B cell (primary cell): Measurements from ENCODE around the gene MTERF1. TPM values are rescaled to one million over a fixed set of nuclear protein-coding genes. Genes with fewer than 3 reads are reported as not detected.

Source experiments
- ATAC-seq: fragments of 200-7000 bp; cut with Tn5 transposase; one replicate; pipeline ENCODE4 v1.10.0; 2021; ENCODE audit warnings: low read depth, mild to moderate bottlenecking, moderate number of reproducible peaks, moderate library complexity
- CTCF ChIA-PET: fragments of 350-600 bp; sonication (Branson Sonifier 250); formaldehyde crosslinking; loops from one replicate; lab custom pipeline; 2021; ENCODE audit warnings: antibody characterized with exemption, inconsistent platforms; lab: Charles Lee
- POLR2A ChIA-PET: fragments of 350-600 bp; sonication (Branson Sonifier 250); formaldehyde crosslinking; loops from one replicate; lab custom pipeline; 2021; ENCODE audit warnings: antibody characterized with exemption; lab: Charles Lee
- DNase-seq: peaks from one replicate; pipeline ENCODE4 v3.0.0; 2013
- H2AFZ ChIP-seq: 2 replicates; pipeline ENCODE4 v1.6.1; 2012; ENCODE audit warnings: mild to moderate bottlenecking, low read depth, low read length; ENCODE audit not compliant: insufficient read depth, poor library complexity, severe bottlenecking
- H3K27ac ChIP-seq, 2 donors: 1 replicate in 1 of 2; 2 replicates in 1 of 2; pipeline ENCODE4 v1.5.1; 2012 to 2013; ENCODE audit warnings: low read length in 2 of 2, mild to moderate bottlenecking in 2 of 2, moderate library complexity in 1 of 2
- H3K27me3 ChIP-seq, 4 experiments: fragments of 200-600 bp in 1 of 4; sonication (generic) in 1 of 4; replicated peaks in 1 of 4; 1 replicate in 2 of 4; 2 replicates in 2 of 4; pipeline versions ENCODE4 v1.6.1 to v1.7.0; 2013 to 2016; ENCODE audit warnings: low read length in 3 of 4, mild to moderate bottlenecking in 2 of 4, mixed read lengths in 1 of 4, moderate library complexity in 1 of 4; ENCODE audit not compliant: insufficient read depth in 4 of 4, control insufficient read depth in 3 of 4; ENCODE audit errors: control extremely low read depth in 1 of 4
- H3K36me3 ChIP-seq, 2 experiments: replicated peaks in 1 of 2; 1 replicate in 1 of 2; 2 replicates in 1 of 2; pipeline versions ENCODE4 v1.6.1 to v1.7.1; 2013; ENCODE audit warnings: low read length in 1 of 2; ENCODE audit not compliant: insufficient read depth in 2 of 2, control insufficient read depth in 1 of 2; ENCODE audit errors: control extremely low read depth in 1 of 2, extremely low read depth in 1 of 2
- H3K4me1 ChIP-seq, 2 donors: fragments of 200-600 bp in 1 of 2; sonication (generic) in 1 of 2; 1 replicate in 1 of 2; 2 replicates in 1 of 2; pipeline versions ENCODE4 v1.5.1 to v1.6.1; 2013 to 2017; ENCODE audit warnings: low read length in 2 of 2; ENCODE audit not compliant: control insufficient read depth in 2 of 2, insufficient read depth in 2 of 2
- H3K4me2 ChIP-seq: replicated peaks from 2 replicates; pipeline ENCODE3; 2012; ENCODE audit warnings: mild to moderate bottlenecking, low read depth, low read length; ENCODE audit not compliant: poor library complexity, severe bottlenecking
- H3K4me3 ChIP-seq, 5 experiments: fragments of 200-600 bp in 1 of 5; sonication (generic) in 1 of 5; 1 replicate in 3 of 5; 2 replicates in 2 of 5; pipeline versions ENCODE4 v1.5.1 to v1.7.0; 2011 to 2016; ENCODE audit warnings: low read length in 4 of 5, mild to moderate bottlenecking in 4 of 5, low read depth in 2 of 5, control low read depth in 1 of 5, moderate library complexity in 1 of 5; ENCODE audit not compliant: insufficient read depth in 1 of 5; ENCODE audit errors: control extremely low read depth in 1 of 5, extremely low read depth in 1 of 5
- H3K79me2 ChIP-seq: fragments of 200-600 bp; sonication (generic); one replicate; pipeline ENCODE4 v1.6.0; 2016; ENCODE audit warnings: low read length; ENCODE audit not compliant: control insufficient read depth, insufficient read depth
- H3K9ac ChIP-seq: fragments of 200-600 bp; sonication (generic); 2 replicates; pipeline ENCODE4 v1.6.1; 2017; ENCODE audit warnings: mild to moderate bottlenecking, low read length, moderate library complexity
- H3K9me3 ChIP-seq, 3 donors: one replicate each; pipeline versions ENCODE4 v1.6.1 to v1.7.1; 2013; ENCODE audit warnings: low read length in 2 of 3; ENCODE audit not compliant: control insufficient read depth in 2 of 3, insufficient read depth in 1 of 3; ENCODE audit errors: control extremely low read depth in 1 of 3
- H4K20me1 ChIP-seq: 2 replicates; pipeline ENCODE4 v1.6.0; 2012; ENCODE audit warnings: mild to moderate bottlenecking, low read length; ENCODE audit not compliant: insufficient read depth, control insufficient read depth, poor library complexity, severe bottlenecking
- H3K27ac Mint-ChIP-seq: one replicate; pipeline ENCODE4 v1.8.0; 2021; ENCODE audit warnings: mixed read lengths
- H3K27me3 Mint-ChIP-seq: one replicate; pipeline ENCODE4 v1.8.0; 2021; ENCODE audit warnings: mixed read lengths
- H3K4me1 Mint-ChIP-seq: one replicate; pipeline ENCODE4 v1.8.0; 2021; ENCODE audit warnings: mixed read lengths
- H3K4me3 Mint-ChIP-seq: one replicate; pipeline ENCODE4 v1.8.0; 2021; ENCODE audit warnings: mixed read lengths
- H3K9me3 Mint-ChIP-seq: one replicate; pipeline ENCODE4 v1.8.0; 2022; ENCODE audit warnings: mixed read lengths; ENCODE audit not compliant: insufficient read depth
- CTCF ChIP-seq: fragments of 200-600 bp; IDR thresholded peaks from one replicate; pipeline ENCODE4 v1.8.0; 2022; ENCODE audit warnings: antibody characterized with exemption, mild to moderate bottlenecking
- EZH2 ChIP-seq: IDR thresholded peaks from 2 replicates; pipeline ENCODE4 v1.6.1; 2012; ENCODE audit warnings: borderline replicate concordance, low read depth, mild to moderate bottlenecking, moderate library complexity, low read length; ENCODE audit not compliant: insufficient read depth, poor library complexity, severe bottlenecking
- WGBS: methylation state at CpG from one replicate; pipeline ENCODE4 v1.1.5; 2013; ENCODE audit warnings: missing lambda C conversion rate; ENCODE audit not compliant: insufficient coverage; 5-methylcytosine and 5-hydroxymethylcytosine counted together
- intact Hi-C: fragments of 100-400 bp; cut with micrococcal nuclease; formaldehyde crosslinking; loops from one replicate; pipeline ENCODE4 v1.10.0; 2022
- polyA plus RNA-seq: library from polyadenylated mRNA; depleted of rRNA; stranded (reverse); fragments of >200 nt; gene quantifications from 2 replicates; pipeline ENCODE4 v1.2.3, GENCODE V29; 2012
- total RNA-seq, 2 donors: library from RNA; stranded (reverse); fragments of 120-200 nt in 1 of 2; gene quantifications; 1 replicate in 1 of 2; 2 replicates in 1 of 2; pipeline versions ENCODE4 v1.2.3 to v1.2.4, GENCODE V29; 2013 to 2022

Gene MTERF1
- total and polyA plus RNA-seq, 2 donors (not counting 1 experiment from before 2014, with no cell fraction given): 5.4 to 34.4 TPM

DNA sequence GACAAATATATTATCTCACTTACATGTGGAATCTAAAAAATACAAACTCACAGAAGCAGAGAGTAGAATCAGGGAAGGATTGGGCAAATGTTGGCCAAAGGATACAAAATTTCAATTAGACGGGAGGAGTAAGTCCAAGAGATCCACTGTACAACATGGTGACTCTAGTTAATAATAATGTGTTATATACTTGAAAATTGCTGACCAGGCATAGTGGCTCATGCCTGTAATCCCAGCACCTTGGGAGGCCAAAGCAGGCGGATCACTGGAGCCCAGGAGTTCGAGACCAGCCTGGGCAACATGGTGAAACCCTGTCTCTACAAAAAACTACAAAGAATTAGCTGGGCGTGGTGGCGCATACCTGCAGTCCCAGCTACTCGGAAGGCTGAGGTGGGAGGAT lies 16.4 kb downstream of the MTERF1 start:
- H2AFZ ChIP-seq: no peak overlapping the region
- intact Hi-C loops: no loop called here
- H4K20me1 ChIP-seq: no peaks in the 10 kb centered on the region
- H3K9ac ChIP-seq: no peak overlapping the region
- ATAC-seq: no peak
- Mint-ChIP-seq H3K4me1 (peaks cover 4% of the 10 kb centered on the region), H3K27ac (no peak overlapping the region), H3K27me3 (no peaks in the 10 kb centered on the region), H3K9me3 (no peaks in the 10 kb centered on the region), H3K4me3 (no peak overlapping the region)
- peaks cover 0 to 3% (median 0%) of the 10 kb centered on the region in 3 donors for H3K9me3 ChIP-seq
- DNase-seq: no peak
- no peak overlapping the region for H3K4me2 ChIP-seq
- TF ChIP-seq CTCF: no peak
- TF ChIP-seq EZH2: no peak
- no peaks in the 10 kb centered on the region for H3K27me3 ChIP-seq
- H3K79me2 ChIP-seq: no peaks in the 10 kb centered on the region
- H3K4me3 ChIP-seq: no peak overlapping the region
- ChIA-PET POLR2A (no interaction called here), CTCF (interaction anchor here (0.9 to 1.7 kb wide), 2 partner anchors 16 to 34 kb away, joined by 3 to 4 read pairs; no protein-coding TSS in a partner anchor)
- WGBS: 100% methylated on average over 3 of the region's 6 CpGs
- H3K27ac ChIP-seq: no peak overlapping the region
- no peaks in the 10 kb centered on the region for H3K4me1 ChIP-seq
- H3K36me3 ChIP-seq: no peaks in the 10 kb centered on the region

DNA sequence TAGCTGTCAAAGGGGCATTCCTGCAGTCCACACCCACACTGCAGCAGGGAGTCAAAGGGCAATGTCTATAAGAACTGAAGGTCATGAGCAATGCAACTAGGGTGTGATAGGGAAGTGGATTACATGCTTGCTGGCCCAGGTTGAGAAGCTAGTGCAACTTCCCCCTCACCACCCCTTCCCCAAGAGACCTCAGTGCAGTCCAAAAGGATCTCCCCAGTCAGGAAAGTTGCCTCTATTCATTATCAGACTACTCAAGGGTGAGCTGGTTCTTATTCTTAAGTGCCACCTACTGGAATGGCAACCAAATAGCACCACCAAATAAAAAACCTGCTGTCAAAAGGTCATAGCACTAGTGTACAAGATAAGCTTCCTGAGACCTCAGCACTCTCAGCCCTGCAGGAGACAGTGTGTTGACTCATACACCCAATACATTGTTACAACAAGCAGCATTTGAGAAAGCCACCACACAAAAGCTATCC lies 28.2 kb downstream of the MTERF1 start:
- ATAC-seq: no peak
- H3K9ac ChIP-seq: no peak overlapping the region
- CTCF ChIA-PET: interaction anchor here (0.9 to 1.8 kb wide), 3 partner anchors 8 to 565 kb away, joined by 3 to 7 read pairs (median 3); no protein-coding TSS in a partner anchor

More for the DNA sequence above, 28.2 kb downstream of the MTERF1 start:
- POLR2A ChIA-PET: no interaction called here
- no peaks in the 10 kb centered on the region for H3K36me3 ChIP-seq
- Mint-ChIP-seq H3K9me3 (peaks cover 2% of the 10 kb centered on the region), H3K4me1 (no peaks in the 10 kb centered on the region), H3K4me3 (no peak overlapping the region), H3K27me3 (no peaks in the 10 kb centered on the region), H3K27ac (no peak overlapping the region)
- no peak overlapping the region for H3K4me2 ChIP-seq
- H3K79me2 ChIP-seq: peaks cover 6% of the 10 kb centered on the region
- intact Hi-C loops: no loop called here
- H3K4me3 ChIP-seq: no peak overlapping the region
- DNase-seq: no peak
- no peaks in the 10 kb centered on the region for H4K20me1 ChIP-seq
- TF ChIP-seq EZH2 (no peak), CTCF (no peak)
- H3K9me3 ChIP-seq: peaks cover 0 to 4% (median 1%) of the 10 kb centered on the region in 3 donors
- no peak overlapping the region for H3K27ac ChIP-seq
- no peaks in the 10 kb centered on the region for H3K27me3 ChIP-seq
- H3K4me1 ChIP-seq: no peaks in the 10 kb centered on the region
- no peak overlapping the region for H2AFZ ChIP-seq
